ENCODE data around the gene WNT2.

The WNT2 gene

GRCh38 chr7:117279203-117279602 lies 43.7 kb downstream of the WNT2 start:
- Histone ChIP-seq H3K27me3 (ENCODE audit: control insufficient read depth, insufficient read depth, low read length) (no peaks in the 10 kb centered on the region), H3K9me3 (ENCODE audit: control insufficient read depth, insufficient read depth, low read length) (no peaks in the 10 kb centered on the region), H3K9ac (ENCODE audit: low read depth, low read length) (no peak overlapping the region), H3K27ac (ENCODE audit: low read depth, low read length) (no peak overlapping the region), H3K4me3 (ENCODE audit: low read depth, low read length) (no peak overlapping the region), H3K4me1 (ENCODE audit: control insufficient read depth, insufficient read depth, low read length) (no peaks in the 10 kb centered on the region), H3K36me3 (ENCODE audit: control insufficient read depth, insufficient read depth, low read length) (no peaks in the 10 kb centered on the region)

- Histone ChIP-seq H3K9me3 (ENCODE audit: control insufficient read depth, insufficient read depth, low read length) (no peaks in the 10 kb centered on the region), H3K27ac (ENCODE audit: low read depth, low read length) (no peak overlapping the region), H3K4me1 (ENCODE audit: control insufficient read depth, insufficient read depth, low read length) (no peaks in the 10 kb centered on the region), H3K27me3 (ENCODE audit: control insufficient read depth, insufficient read depth, low read length) (no peaks in the 10 kb centered on the region), H3K36me3 (ENCODE audit: control insufficient read depth, insufficient read depth, low read length) (no peaks in the 10 kb centered on the region), H3K9ac (ENCODE audit: low read depth, low read length) (no peak overlapping the region), H3K4me3 (ENCODE audit: low read depth, low read length) (no peak overlapping the region)
Measured at GRCh38 chr7:117278040-117278439, 44.8 kb downstream of the WNT2 start.

- Histone ChIP-seq H3K4me3 (ENCODE audit: low read depth, low read length) (no peak overlapping the region), H3K36me3 (ENCODE audit: control insufficient read depth, insufficient read depth, low read length) (no peaks in the 10 kb centered on the region)
Measured at GRCh38 chr7:117277576-117277975, 45.3 kb downstream of the WNT2 start.

GRCh38 chr7:117274951-117275350 lies 47.9 kb downstream of the WNT2 start:
- Histone ChIP-seq H3K27me3 (ENCODE audit: control insufficient read depth, insufficient read depth, low read length) (no peaks in the 10 kb centered on the region), H3K4me1 (ENCODE audit: control insufficient read depth, insufficient read depth, low read length) (no peaks in the 10 kb centered on the region), H3K9me3 (ENCODE audit: control insufficient read depth, insufficient read depth, low read length) (no peaks in the 10 kb centered on the region), H3K4me3 (ENCODE audit: low read depth, low read length) (no peak overlapping the region), H3K36me3 (ENCODE audit: control insufficient read depth, insufficient read depth, low read length) (no peaks in the 10 kb centered on the region), H3K27ac (ENCODE audit: low read depth, low read length) (no peak overlapping the region), H3K9ac (ENCODE audit: low read depth, low read length) (no peak overlapping the region)

More at GRCh38 chr7:117277576-117277975, 45.3 kb downstream of the WNT2 start:
- no peaks in the 10 kb centered on the region for H3K4me1 ChIP-seq (ENCODE audit: control insufficient read depth, insufficient read depth, low read length)
- H3K9me3 ChIP-seq (ENCODE audit: control insufficient read depth, insufficient read depth, low read length), result no peaks in the 10 kb centered on the region
- no peak overlapping the region for H3K27ac ChIP-seq (ENCODE audit: low read depth, low read length)
- no peak overlapping the region for H3K9ac ChIP-seq (ENCODE audit: low read depth, low read length)
- H3K27me3 ChIP-seq (ENCODE audit: control insufficient read depth, insufficient read depth, low read length), result no peaks in the 10 kb centered on the region

GRCh38 chr7:117273814-117274225 lies 49.0 kb downstream of the WNT2 start:
- H3K27ac ChIP-seq (ENCODE audit: low read depth, low read length), result no peak overlapping the region
- H3K27me3 ChIP-seq (ENCODE audit: control insufficient read depth, insufficient read depth, low read length), result no peaks in the 10 kb centered on the region
- H3K9ac ChIP-seq (ENCODE audit: low read depth, low read length), result no peak overlapping the region
- no peaks in the 10 kb centered on the region for H3K9me3 ChIP-seq (ENCODE audit: control insufficient read depth, insufficient read depth, low read length)
- H3K36me3 ChIP-seq (ENCODE audit: control insufficient read depth, insufficient read depth, low read length), result no peaks in the 10 kb centered on the region
- no peaks in the 10 kb centered on the region for H3K4me1 ChIP-seq (ENCODE audit: control insufficient read depth, insufficient read depth, low read length)
- H3K4me3 ChIP-seq (ENCODE audit: low read depth, low read length), result no peak overlapping the region

GRCh38 chr7:117273325-117273724 lies 49.5 kb downstream of the WNT2 start:
- Histone ChIP-seq H3K36me3 (ENCODE audit: control insufficient read depth, insufficient read depth, low read length) (no peaks in the 10 kb centered on the region), H3K27ac (ENCODE audit: low read depth, low read length) (no peak overlapping the region), H3K9ac (ENCODE audit: low read depth, low read length) (no peak overlapping the region), H3K4me3 (ENCODE audit: low read depth, low read length) (no peak overlapping the region), H3K4me1 (ENCODE audit: control insufficient read depth, insufficient read depth, low read length) (no peaks in the 10 kb centered on the region), H3K9me3 (ENCODE audit: control insufficient read depth, insufficient read depth, low read length) (no peaks in the 10 kb centered on the region), H3K27me3 (ENCODE audit: control insufficient read depth, insufficient read depth, low read length) (no peaks in the 10 kb centered on the region)

- Histone ChIP-seq H3K27me3 (ENCODE audit: control insufficient read depth, insufficient read depth, low read length) (no peaks in the 10 kb centered on the region), H3K4me3 (ENCODE audit: low read depth, low read length) (no peak overlapping the region), H3K27ac (ENCODE audit: low read depth, low read length) (no peak overlapping the region), H3K4me1 (ENCODE audit: control insufficient read depth, insufficient read depth, low read length) (no peaks in the 10 kb centered on the region), H3K9me3 (ENCODE audit: control insufficient read depth, insufficient read depth, low read length) (no peaks in the 10 kb centered on the region), H3K9ac (ENCODE audit: low read depth, low read length) (no peak overlapping the region), H3K36me3 (ENCODE audit: control insufficient read depth, insufficient read depth, low read length) (no peaks in the 10 kb centered on the region)
Measured at GRCh38 chr7:117272017-117272759, 50.7 kb downstream of the WNT2 start.

GRCh38 chr7:117271566-117271965 lies 51.3 kb downstream of the WNT2 start:
- Histone ChIP-seq H3K27ac (ENCODE audit: low read depth, low read length) (no peak overlapping the region), H3K4me1 (ENCODE audit: control insufficient read depth, insufficient read depth, low read length) (no peaks in the 10 kb centered on the region), H3K9me3 (ENCODE audit: control insufficient read depth, insufficient read depth, low read length) (no peaks in the 10 kb centered on the region), H3K4me3 (ENCODE audit: low read depth, low read length) (no peak overlapping the region), H3K27me3 (ENCODE audit: control insufficient read depth, insufficient read depth, low read length) (no peaks in the 10 kb centered on the region), H3K9ac (ENCODE audit: low read depth, low read length) (no peak overlapping the region), H3K36me3 (ENCODE audit: control insufficient read depth, insufficient read depth, low read length) (no peaks in the 10 kb centered on the region)

- Histone ChIP-seq H3K4me3 (ENCODE audit: low read depth, low read length) (no peak overlapping the region), H3K27me3 (ENCODE audit: control insufficient read depth, insufficient read depth, low read length) (no peaks in the 10 kb centered on the region), H3K27ac (ENCODE audit: low read depth, low read length) (no peak overlapping the region), H3K36me3 (ENCODE audit: control insufficient read depth, insufficient read depth, low read length) (no peaks in the 10 kb centered on the region), H3K9me3 (ENCODE audit: control insufficient read depth, insufficient read depth, low read length) (no peaks in the 10 kb centered on the region), H3K9ac (ENCODE audit: low read depth, low read length) (no peak overlapping the region), H3K4me1 (ENCODE audit: control insufficient read depth, insufficient read depth, low read length) (no peaks in the 10 kb centered on the region)
Measured at GRCh38 chr7:117270371-117270770, 52.5 kb downstream of the WNT2 start.

- Histone ChIP-seq H3K27ac (ENCODE audit: low read depth, low read length) (no peak overlapping the region), H3K4me1 (ENCODE audit: control insufficient read depth, insufficient read depth, low read length) (no peaks in the 10 kb centered on the region), H3K4me3 (ENCODE audit: low read depth, low read length) (no peak overlapping the region), H3K36me3 (ENCODE audit: control insufficient read depth, insufficient read depth, low read length) (no peaks in the 10 kb centered on the region), H3K9me3 (ENCODE audit: control insufficient read depth, insufficient read depth, low read length) (no peaks in the 10 kb centered on the region), H3K27me3 (ENCODE audit: control insufficient read depth, insufficient read depth, low read length) (no peaks in the 10 kb centered on the region), H3K9ac (ENCODE audit: low read depth, low read length) (no peak overlapping the region)
Measured at GRCh38 chr7:117269886-117270285, 53.0 kb downstream of the WNT2 start.

GRCh38 chr7:117269417-117269816 lies 53.4 kb downstream of the WNT2 start:
- Histone ChIP-seq H3K27me3 (ENCODE audit: control insufficient read depth, insufficient read depth, low read length) (no peaks in the 10 kb centered on the region), H3K36me3 (ENCODE audit: control insufficient read depth, insufficient read depth, low read length) (no peaks in the 10 kb centered on the region), H3K4me1 (ENCODE audit: control insufficient read depth, insufficient read depth, low read length) (no peaks in the 10 kb centered on the region), H3K4me3 (ENCODE audit: low read depth, low read length) (no peak overlapping the region), H3K9me3 (ENCODE audit: control insufficient read depth, insufficient read depth, low read length) (no peaks in the 10 kb centered on the region), H3K27ac (ENCODE audit: low read depth, low read length) (no peak overlapping the region), H3K9ac (ENCODE audit: low read depth, low read length) (no peak overlapping the region)
